ENCODE results near the gene ZBTB44.

The ZBTB44 gene

GRCh38 chr11:130189492-130190210 is 125.1 kb downstream of the ZBTB44 start:
- Histone ChIP-seq H3K27me3 (ENCODE audit: control insufficient read depth in 1 of 2, insufficient read depth in 1 of 2, low read length in 2 of 2) (no peaks in the 10 kb centered on the region), H3K79me1 (replicated peaks; ENCODE audit: low read length, poor library complexity, severe bottlenecking) (no peaks in the 10 kb centered on the region), H3K36me3 (ENCODE audit: control insufficient read depth in 1 of 2, insufficient read depth in 2 of 2, low read depth in 1 of 2, low read length in 2 of 2) (no peaks in the 10 kb centered on the region), H2AFZ (ENCODE audit: low read depth, low read length) (no peak overlapping the region), H3K27ac (ENCODE audit: low read length, poor library complexity, severe bottlenecking) (no peak overlapping the region), H2BK15ac (ENCODE audit: low read depth, poor library complexity, severe bottlenecking) (no peak overlapping the region), H2BK12ac (ENCODE audit: low read length in 2 of 2) (no peak overlapping the region), H3K4me3 (ENCODE audit: insufficient read depth in 1 of 2, low read depth in 1 of 2, low read length in 2 of 2) (no peak overlapping the region), H4K91ac (ENCODE audit: low read length) (no peak overlapping the region), H3K4me2 (ENCODE audit: low read length, poor library complexity, severe bottlenecking) (no peak overlapping the region), H3K9me3 (ENCODE audit: control insufficient read depth, low read length) (no peaks in the 10 kb centered on the region), H4K8ac (ENCODE audit: low read length) (no peak overlapping the region), H3K4ac (ENCODE audit: low read depth in 1 of 2, low read length in 2 of 2) (no peak overlapping the region), H2AK5ac (ENCODE audit: low read length, severe bottlenecking) (no peak overlapping the region), H2BK120ac (ENCODE audit: low read depth, low read length) (no peak overlapping the region), H3K9ac (ENCODE audit: low read length) (no peak overlapping the region), H2BK5ac (ENCODE audit: low read depth, low read length, poor library complexity, severe bottlenecking) (no peak overlapping the region), H3K23ac (ENCODE audit: low read length in 2 of 2) (no peak overlapping the region), H3K4me1 (ENCODE audit: control insufficient read depth, insufficient read depth, low read depth, low read length) (peaks cover 6% of the 10 kb centered on the region), H3K14ac (ENCODE audit: low read length in 2 of 2) (no peak overlapping the region), H3K18ac (ENCODE audit: low read depth in 1 of 2, low read length in 2 of 2) (no peak overlapping the region)
- DNase-seq, result no peak
- 92% methylated on average over 32 of the region's 32 CpGs for WGBS

GRCh38 chr11:130188585-130189347 is 126.0 kb downstream of the ZBTB44 start:
- no peak overlapping the region for H3K4me2 ChIP-seq (ENCODE audit: low read length, poor library complexity, severe bottlenecking)
- no peaks in the 10 kb centered on the region for H3K9me3 ChIP-seq (ENCODE audit: control insufficient read depth, low read length)
- H3K4me3 ChIP-seq (ENCODE audit: insufficient read depth in 1 of 2, low read depth in 1 of 2, low read length in 2 of 2), result no peak overlapping the region
- H3K27ac ChIP-seq (ENCODE audit: low read length, poor library complexity, severe bottlenecking), result no peak overlapping the region
- no peak for DNase-seq
- no peak overlapping the region for H2BK15ac ChIP-seq (ENCODE audit: low read depth, poor library complexity, severe bottlenecking)
- peaks cover 6% of the 10 kb centered on the region for H3K4me1 ChIP-seq (ENCODE audit: control insufficient read depth, insufficient read depth, low read depth, low read length)
- H2AFZ ChIP-seq (ENCODE audit: low read depth, low read length), result no peak overlapping the region
- WGBS, result 93% methylated on average over 18 of the region's 19 CpGs
- H2BK12ac ChIP-seq (ENCODE audit: low read length in 2 of 2), result no peak overlapping the region
- H3K36me3 ChIP-seq (ENCODE audit: control insufficient read depth in 1 of 2, insufficient read depth in 2 of 2, low read depth in 1 of 2, low read length in 2 of 2), result no peaks in the 10 kb centered on the region
- no peak overlapping the region for H4K91ac ChIP-seq (ENCODE audit: low read length)
- H2AK5ac ChIP-seq (ENCODE audit: low read length, severe bottlenecking), result no peak overlapping the region
- H3K9ac ChIP-seq (ENCODE audit: low read length), result no peak overlapping the region
- peak overlapping the region in 1 of 2 experiments; percentile 2 for H3K14ac ChIP-seq (ENCODE audit: low read length in 2 of 2)
- H3K18ac ChIP-seq (ENCODE audit: low read depth in 1 of 2, low read length in 2 of 2), result no peak overlapping the region
- no peak overlapping the region for H3K4ac ChIP-seq (ENCODE audit: low read depth in 1 of 2, low read length in 2 of 2)
- no peak overlapping the region for H3K23ac ChIP-seq (ENCODE audit: low read length in 2 of 2)
- no peaks in the 10 kb centered on the region for H3K79me1 ChIP-seq (replicated peaks; ENCODE audit: low read length, poor library complexity, severe bottlenecking)
- H2BK5ac ChIP-seq (ENCODE audit: low read depth, low read length, poor library complexity, severe bottlenecking), result no peak overlapping the region
- no peak overlapping the region for H2BK120ac ChIP-seq (ENCODE audit: low read depth, low read length)
- no peak overlapping the region for H4K8ac ChIP-seq (ENCODE audit: low read length)
- H3K27me3 ChIP-seq (ENCODE audit: control insufficient read depth in 1 of 2, insufficient read depth in 1 of 2, low read length in 2 of 2), result no peaks in the 10 kb centered on the region

GRCh38 chr11:130188047-130188446 is 126.7 kb downstream of the ZBTB44 start:
- H3K4me3 ChIP-seq (ENCODE audit: insufficient read depth in 1 of 2, low read depth in 1 of 2, low read length in 2 of 2), result no peak overlapping the region
- H2AK5ac ChIP-seq (ENCODE audit: low read length, severe bottlenecking), result no peak overlapping the region
- H3K27me3 ChIP-seq (ENCODE audit: control insufficient read depth in 1 of 2, insufficient read depth in 1 of 2, low read length in 2 of 2), result no peaks in the 10 kb centered on the region
- no peaks in the 10 kb centered on the region for H3K36me3 ChIP-seq (ENCODE audit: control insufficient read depth in 1 of 2, insufficient read depth in 2 of 2, low read depth in 1 of 2, low read length in 2 of 2)
- no peak overlapping the region for H3K4me2 ChIP-seq (ENCODE audit: low read length, poor library complexity, severe bottlenecking)
- H3K23ac ChIP-seq (ENCODE audit: low read length in 2 of 2), result no peak overlapping the region
- H4K8ac ChIP-seq (ENCODE audit: low read length), result no peak overlapping the region
- H3K27ac ChIP-seq (ENCODE audit: low read length, poor library complexity, severe bottlenecking), result no peak overlapping the region
- peaks cover 6% of the 10 kb centered on the region for H3K4me1 ChIP-seq (ENCODE audit: control insufficient read depth, insufficient read depth, low read depth, low read length)
- no peak overlapping the region for H3K18ac ChIP-seq (ENCODE audit: low read depth in 1 of 2, low read length in 2 of 2)
- no peak overlapping the region for H2BK12ac ChIP-seq (ENCODE audit: low read length in 2 of 2)
- 93% methylated on average over 14 of the region's 14 CpGs for WGBS
- H2BK120ac ChIP-seq (ENCODE audit: low read depth, low read length), result no peak overlapping the region
- H2BK15ac ChIP-seq (ENCODE audit: low read depth, poor library complexity, severe bottlenecking), result no peak overlapping the region
- no peak overlapping the region for H3K14ac ChIP-seq (ENCODE audit: low read length in 2 of 2)
- H3K79me1 ChIP-seq (replicated peaks; ENCODE audit: low read length, poor library complexity, severe bottlenecking), result no peaks in the 10 kb centered on the region
- H3K4ac ChIP-seq (ENCODE audit: low read depth in 1 of 2, low read length in 2 of 2), result no peak overlapping the region
- no peak overlapping the region for H3K9ac ChIP-seq (ENCODE audit: low read length)
- H2AFZ ChIP-seq (ENCODE audit: low read depth, low read length), result no peak overlapping the region
- DNase-seq, result no peak
- no peak overlapping the region for H2BK5ac ChIP-seq (ENCODE audit: low read depth, low read length, poor library complexity, severe bottlenecking)
- H3K9me3 ChIP-seq (ENCODE audit: control insufficient read depth, low read length), result no peaks in the 10 kb centered on the region
- no peak overlapping the region for H4K91ac ChIP-seq (ENCODE audit: low read length)

- no peak overlapping the region for H2BK12ac ChIP-seq (ENCODE audit: low read length in 2 of 2)
- peaks cover 8% of the 10 kb centered on the region for H3K4me1 ChIP-seq (ENCODE audit: control insufficient read depth, insufficient read depth, low read depth, low read length)
- H3K14ac ChIP-seq (ENCODE audit: low read length in 2 of 2), result no peak overlapping the region
- H3K27me3 ChIP-seq (ENCODE audit: control insufficient read depth in 1 of 2, insufficient read depth in 1 of 2, low read length in 2 of 2), result no peaks in the 10 kb centered on the region
- H2BK120ac ChIP-seq (ENCODE audit: low read depth, low read length), result no peak overlapping the region
- H2AK5ac ChIP-seq (ENCODE audit: low read length, severe bottlenecking), result no peak overlapping the region
- H2BK5ac ChIP-seq (ENCODE audit: low read depth, low read length, poor library complexity, severe bottlenecking), result no peak overlapping the region
- WGBS, result 93% methylated on average over 13 of the region's 13 CpGs
- H3K27ac ChIP-seq (ENCODE audit: low read length, poor library complexity, severe bottlenecking), result no peak overlapping the region
- H3K4me3 ChIP-seq (ENCODE audit: insufficient read depth in 1 of 2, low read depth in 1 of 2, low read length in 2 of 2), result no peak overlapping the region
- no peaks in the 10 kb centered on the region for H3K79me1 ChIP-seq (replicated peaks; ENCODE audit: low read length, poor library complexity, severe bottlenecking)
- no peak overlapping the region for H3K4me2 ChIP-seq (ENCODE audit: low read length, poor library complexity, severe bottlenecking)
- H3K4ac ChIP-seq (ENCODE audit: low read depth in 1 of 2, low read length in 2 of 2), result no peak overlapping the region
- DNase-seq, result no peak
- no peak overlapping the region for H3K18ac ChIP-seq (ENCODE audit: low read depth in 1 of 2, low read length in 2 of 2)
- no peak overlapping the region for H4K8ac ChIP-seq (ENCODE audit: low read length)
- no peak overlapping the region for H2AFZ ChIP-seq (ENCODE audit: low read depth, low read length)
- H3K9me3 ChIP-seq (ENCODE audit: control insufficient read depth, low read length), result no peaks in the 10 kb centered on the region
- no peak overlapping the region for H3K9ac ChIP-seq (ENCODE audit: low read length)
- H2BK15ac ChIP-seq (ENCODE audit: low read depth, poor library complexity, severe bottlenecking), result no peak overlapping the region
- H4K91ac ChIP-seq (ENCODE audit: low read length), result no peak overlapping the region
- no peaks in the 10 kb centered on the region for H3K36me3 ChIP-seq (ENCODE audit: control insufficient read depth in 1 of 2, insufficient read depth in 2 of 2, low read depth in 1 of 2, low read length in 2 of 2)
- no peak overlapping the region for H3K23ac ChIP-seq (ENCODE audit: low read length in 2 of 2)
These were observed 127.6 kb downstream of the ZBTB44 start for GRCh38 chr11:130187096-130187495.

Measured in mesenchymal stem cell (in vitro differentiated cells and primary cell).